ES-I3 (cell line): Measurements from ENCODE around the gene HACD3.
"Not testable (repeated sequence)": the region's sequence is repeated elsewhere in the genome, so short reads cannot be mapped to it uniquely, and the experiment has no call there.

Source experiments
- H3K36me3 ChIP-seq: 2 replicates; pipeline ENCODE4 v1.6.1; 2013; ENCODE audit warnings: mild to moderate bottlenecking, low read length, control low read depth, moderate library complexity; ENCODE audit not compliant: insufficient read depth
- H3K4me1 ChIP-seq: 2 replicates; pipeline ENCODE4 v1.6.1; 2013; ENCODE audit warnings: mild to moderate bottlenecking, control low read depth, low read length; ENCODE audit not compliant: insufficient read depth
- H3K9ac ChIP-seq: 2 replicates; pipeline ENCODE4 v1.6.1; 2013; ENCODE audit warnings: low read depth, mild to moderate bottlenecking, low read length, moderate library complexity
- H3K9me3 ChIP-seq: 2 replicates; pipeline ENCODE4 v1.6.1; 2013; ENCODE audit warnings: mild to moderate bottlenecking, low read length, moderate library complexity; ENCODE audit not compliant: control insufficient read depth, insufficient read depth

The HACD3 gene

DNA sequence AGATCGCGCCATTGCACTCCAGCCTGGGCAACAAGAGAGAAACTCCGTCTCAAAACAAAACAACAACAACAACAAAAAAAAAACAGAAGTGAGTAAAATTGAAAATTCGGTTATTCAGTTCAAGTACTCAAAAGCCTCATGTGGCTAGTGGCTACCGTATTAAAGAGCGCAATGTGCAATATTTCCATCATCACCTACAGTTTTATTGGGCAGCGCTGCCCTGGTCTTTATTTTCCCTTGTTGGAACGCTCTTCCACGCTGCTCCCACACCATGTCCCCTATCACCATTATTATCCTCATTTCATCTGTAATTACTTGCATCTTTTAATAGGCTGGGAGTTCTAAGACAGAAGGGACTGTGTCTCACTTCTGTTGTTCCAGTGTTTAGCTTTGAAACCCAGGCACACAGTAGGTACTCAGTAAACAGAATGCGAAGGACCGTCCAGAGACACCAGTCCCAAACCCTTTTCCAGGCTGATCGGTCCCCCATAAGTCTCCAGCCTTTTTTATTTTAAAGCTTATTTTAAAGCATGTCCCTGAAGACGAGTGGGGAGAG lies 423 bp upstream of the HACD3 start:
- Histone ChIP-seq H3K9ac (peak overlapping the region; percentile 85), H3K36me3 (no peaks in the 10 kb centered on the region), H3K9me3 (no peaks in the 10 kb centered on the region), H3K4me1 (peaks cover 13% of the 10 kb centered on the region)

GRCh38 chr15:65532738-65533051 lies 2.4 kb downstream of the HACD3 start:
- Histone ChIP-seq H3K9me3 (no peaks in the 10 kb centered on the region), H3K36me3 (no peaks in the 10 kb centered on the region; the same call in 1 of the 2 replicates), H3K4me1 (peaks cover 13% of the 10 kb centered on the region), H3K9ac (no peak overlapping the region)

- Histone ChIP-seq H3K9ac (no peak overlapping the region), H3K36me3 (no peaks in the 10 kb centered on the region; the same call in 1 of the 2 replicates), H3K4me1 (peaks cover 13% of the 10 kb centered on the region), H3K9me3 (no peaks in the 10 kb centered on the region)
These were observed 2.9 kb downstream of the HACD3 start for GRCh38 chr15:65533057-65533756.

DNA sequence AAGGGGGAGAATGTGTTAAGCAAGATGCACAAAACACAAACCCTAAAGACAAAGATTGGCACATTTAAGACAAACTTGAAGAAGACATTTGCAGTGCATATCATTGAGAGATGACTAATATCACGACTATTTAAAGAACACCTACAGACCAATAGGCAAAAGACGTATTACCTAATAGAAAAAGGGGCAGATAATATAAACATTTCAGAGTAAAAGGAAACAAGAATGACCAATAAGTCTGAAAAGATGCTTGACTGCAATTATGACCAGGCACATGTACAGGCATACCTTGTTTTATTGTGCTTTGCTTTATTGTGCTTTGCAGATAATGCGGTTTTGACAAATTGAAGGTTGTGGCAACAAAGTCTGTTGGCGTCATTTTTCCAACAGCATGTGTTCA lies 4.9 kb downstream of the HACD3 start:
- peaks cover 13% of the 10 kb centered on the region for H3K4me1 ChIP-seq
- H3K36me3 ChIP-seq = no peaks in the 10 kb centered on the region; the same call in 1 of the 2 replicates
- H3K9me3 ChIP-seq = no peaks in the 10 kb centered on the region
- H3K9ac ChIP-seq = no peak overlapping the region

DNA sequence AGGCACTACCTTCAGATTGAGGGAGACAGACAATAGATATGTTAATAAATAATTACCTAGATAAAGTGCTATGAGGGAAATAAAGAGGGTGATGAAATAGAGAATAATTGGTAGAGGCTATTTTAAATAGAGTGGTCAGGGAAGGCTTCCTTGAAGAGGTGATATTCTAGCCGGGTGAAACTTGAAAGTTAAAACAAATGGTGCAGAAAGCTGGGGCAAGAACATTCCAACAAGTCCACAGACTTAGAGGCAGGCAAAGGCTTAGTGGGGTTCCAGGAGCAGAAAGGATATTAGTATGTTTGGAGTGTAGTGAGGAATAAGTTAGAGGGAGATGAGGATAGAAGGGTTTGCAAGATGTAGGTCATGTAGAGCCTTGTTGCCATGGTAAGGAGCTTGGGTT lies 10.1 kb downstream of the HACD3 start:
- H3K9ac ChIP-seq = no peak overlapping the region
- no peaks in the 10 kb centered on the region; the same call in 1 of the 2 replicates for H3K36me3 ChIP-seq
- H3K4me1 ChIP-seq = no peaks in the 10 kb centered on the region
- no peaks in the 10 kb centered on the region for H3K9me3 ChIP-seq

GRCh38 chr15:65541231-65541820 lies 11.1 kb downstream of the HACD3 start:
- Histone ChIP-seq H3K9me3 (no peaks in the 10 kb centered on the region), H3K9ac (no peak overlapping the region), H3K36me3 (no peaks in the 10 kb centered on the region; the same call in 1 of the 2 replicates), H3K4me1 (no peaks in the 10 kb centered on the region)

- no peaks in the 10 kb centered on the region for H3K9me3 ChIP-seq
- H3K36me3 ChIP-seq = no peaks in the 10 kb centered on the region
- H3K9ac ChIP-seq = no peak overlapping the region
- H3K4me1 ChIP-seq = no peaks in the 10 kb centered on the region
These were observed 17.6 kb downstream of the HACD3 start for GRCh38 chr15:65547841-65548240.

DNA sequence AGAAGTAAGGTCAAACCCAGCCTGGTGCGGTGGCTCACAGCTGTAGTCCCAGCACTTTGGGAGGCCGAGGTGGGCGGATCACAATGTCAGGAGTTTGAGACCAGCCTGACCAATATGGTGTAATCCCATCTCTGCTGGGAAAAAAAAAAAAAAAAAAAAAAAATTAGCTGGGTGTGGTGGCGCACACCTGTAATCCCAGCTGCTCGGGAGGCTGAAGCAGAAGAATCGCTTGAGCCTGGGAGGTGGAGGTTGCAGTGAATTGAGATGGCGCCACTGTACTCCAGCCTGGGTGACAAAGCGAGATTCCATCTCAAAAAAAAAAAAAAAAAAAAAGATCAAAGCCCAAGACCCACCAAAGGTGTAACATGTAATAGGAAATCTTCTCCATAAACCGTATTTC lies 19.0 kb downstream of the HACD3 start:
- not testable (repeated sequence) for H3K4me1 ChIP-seq, H3K9ac ChIP-seq, H3K36me3 ChIP-seq, H3K9me3 ChIP-seq

DNA sequence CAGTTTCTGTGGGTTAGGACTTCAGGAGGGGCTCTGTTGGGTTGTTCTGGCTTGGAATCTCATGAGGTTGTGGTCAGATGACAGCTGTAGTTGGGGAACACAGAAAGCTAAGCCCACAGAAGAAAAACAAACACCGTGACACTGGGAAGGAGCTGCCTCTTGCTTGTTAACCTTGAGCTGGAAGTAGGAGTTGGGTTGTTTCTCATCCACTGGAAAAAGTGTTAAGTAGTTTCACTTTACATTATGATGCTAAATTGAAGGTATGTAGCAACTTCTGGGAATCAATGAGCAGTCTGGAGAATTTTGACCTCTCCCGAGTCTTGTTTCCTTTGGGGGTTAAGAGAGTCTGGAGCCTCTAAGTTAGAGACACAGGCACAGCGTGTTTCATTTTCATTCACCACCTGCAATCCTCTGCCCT lies 20.4 kb downstream of the HACD3 start:
- H3K36me3 ChIP-seq = peaks cover 3% of the 10 kb centered on the region; the same call in 1 of the 2 replicates
- H3K9ac ChIP-seq = no peak overlapping the region
- H3K4me1 ChIP-seq = no peaks in the 10 kb centered on the region
- no peaks in the 10 kb centered on the region for H3K9me3 ChIP-seq

DNA sequence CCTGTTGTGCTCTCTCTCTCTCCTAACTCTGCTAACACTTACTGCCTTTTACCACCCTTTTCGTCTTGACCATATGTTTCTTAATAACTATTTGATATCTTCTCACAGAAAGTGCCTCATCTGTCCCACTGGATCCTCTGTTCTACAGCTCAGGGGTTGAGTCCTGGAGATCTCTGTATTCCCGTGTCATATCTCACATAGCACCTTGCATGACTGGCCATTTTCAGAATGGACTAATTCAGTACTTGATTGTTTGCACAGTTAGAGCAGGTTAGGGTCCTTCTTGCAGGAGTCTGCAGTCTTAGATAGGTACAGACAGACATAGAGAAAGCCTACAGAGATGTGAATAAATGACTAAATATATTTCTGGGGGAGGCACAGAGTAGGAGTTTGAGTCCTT lies 20.9 kb downstream of the HACD3 start:
- H3K36me3 ChIP-seq = peaks cover 3% of the 10 kb centered on the region; the same call in 1 of the 2 replicates
- H3K9ac ChIP-seq = no peak overlapping the region
- no peaks in the 10 kb centered on the region for H3K4me1 ChIP-seq
- no peaks in the 10 kb centered on the region for H3K9me3 ChIP-seq

GRCh38 chr15:65552851-65553250 lies 22.6 kb downstream of the HACD3 start:
- not testable (repeated sequence) for H3K9ac ChIP-seq, H3K36me3 ChIP-seq, H3K9me3 ChIP-seq

DNA sequence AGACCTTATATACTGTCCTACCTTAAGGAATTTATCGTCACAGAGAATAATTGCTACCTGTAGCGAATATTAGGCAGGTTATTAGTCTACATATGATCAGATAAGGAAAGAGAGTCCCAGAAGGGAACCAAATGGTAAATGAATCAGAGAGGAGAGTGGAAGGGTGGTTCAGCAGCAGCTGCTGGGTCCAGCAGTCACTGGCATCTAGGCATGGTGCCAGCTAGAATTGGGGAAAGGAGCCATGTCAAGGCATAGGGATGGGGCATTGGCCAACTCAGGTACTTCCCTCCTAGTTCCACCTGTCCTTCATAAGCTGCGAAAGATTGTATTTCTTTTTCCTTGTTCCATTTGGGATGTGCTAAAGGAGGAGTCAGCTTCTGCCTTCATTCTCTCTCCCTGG lies 23.4 kb downstream of the HACD3 start:
- H3K4me1 ChIP-seq = no peaks in the 10 kb centered on the region
- no peaks in the 10 kb centered on the region for H3K9me3 ChIP-seq
- H3K9ac ChIP-seq = no peak overlapping the region
- H3K36me3 ChIP-seq = peaks cover 7% of the 10 kb centered on the region; the same call in 1 of the 2 replicates

More at GRCh38 chr15:65552851-65553250, 22.6 kb downstream of the HACD3 start:
- not testable (repeated sequence) for H3K4me1 ChIP-seq

GRCh38 chr15:65556622-65557021 lies 26.4 kb downstream of the HACD3 start:
- H3K9me3 ChIP-seq = no peaks in the 10 kb centered on the region
- no peaks in the 10 kb centered on the region for H3K4me1 ChIP-seq
- H3K9ac ChIP-seq = no peak overlapping the region
- H3K36me3 ChIP-seq = peaks cover 26% of the 10 kb centered on the region

DNA sequence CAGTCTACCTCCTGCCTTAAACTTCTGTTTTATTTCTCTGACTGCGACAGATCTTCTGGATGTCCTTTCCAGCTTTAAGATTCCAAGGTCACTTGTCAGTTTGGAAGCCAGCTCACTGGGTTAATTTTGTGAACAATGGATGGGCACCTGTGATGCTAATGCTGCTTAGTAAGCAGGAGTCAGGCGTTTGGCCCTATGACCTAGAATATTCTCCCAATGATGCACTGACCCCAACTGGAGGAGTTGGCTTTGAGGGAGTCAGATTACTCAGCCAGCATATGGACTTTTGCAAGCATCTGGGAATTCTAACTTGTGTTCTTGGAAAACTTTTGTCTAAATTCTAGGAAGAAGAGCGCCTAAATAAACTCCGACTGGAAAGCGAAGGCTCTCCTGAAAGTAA lies 28.1 kb downstream of the HACD3 start:
- Histone ChIP-seq H3K4me1 (no peaks in the 10 kb centered on the region), H3K9ac (no peak overlapping the region), H3K36me3 (peaks cover 40% of the 10 kb centered on the region), H3K9me3 (0 out of 2 replicates have a peak, but pooled peaks cover 4% of the 10 kb centered on the region)
